Parathyroid adenoma (tissue), 2 donors: Measurements from ENCODE around the gene ST14.

Experiments
- H2AFZ ChIP-seq: fragments of 300-600 bp; sonication (generic); one replicate; pipeline ENCODE4 v1.7.0; 2017; ENCODE audit warnings: antibody characterized with exemption, mild to moderate bottlenecking
- H3K27ac ChIP-seq: fragments of 300-600 bp; sonication (generic); one replicate; pipeline ENCODE4 v1.7.0; 2017
- H3K27me3 ChIP-seq: fragments of 300-600 bp; sonication (generic); one replicate; pipeline ENCODE4 v1.7.0; 2017; ENCODE audit warnings: low read length; ENCODE audit not compliant: control insufficient read depth, insufficient read depth
- H3K36me3 ChIP-seq: fragments of 300-600 bp; sonication (generic); one replicate; pipeline ENCODE4 v1.7.0; 2017; ENCODE audit warnings: low read length; ENCODE audit not compliant: control insufficient read depth, insufficient read depth
- H3K4me1 ChIP-seq: fragments of 300-600 bp; sonication (generic); one replicate; pipeline ENCODE4 v1.7.0; 2017; ENCODE audit warnings: control low read depth
- H3K4me2 ChIP-seq: fragments of 300-600 bp; sonication (generic); one replicate; pipeline ENCODE4 v1.7.0; 2017; ENCODE audit warnings: low read length
- H3K4me3 ChIP-seq: fragments of 300-600 bp; sonication (generic); one replicate; pipeline ENCODE4 v1.7.0; 2017; ENCODE audit warnings: low read depth, low read length
- H3K79me2 ChIP-seq: fragments of 300-600 bp; sonication (generic); one replicate; pipeline ENCODE4 v1.7.0; 2017; ENCODE audit warnings: control low read depth
- H3K9ac ChIP-seq: fragments of 300-600 bp; sonication (generic); one replicate; pipeline ENCODE4 v1.7.0; 2017; ENCODE audit warnings: mild to moderate bottlenecking
- H3K9me3 ChIP-seq: fragments of 300-600 bp; sonication (generic); one replicate; pipeline ENCODE4 v1.7.0; 2017; ENCODE audit warnings: low read length; ENCODE audit not compliant: control insufficient read depth
- TF ChIP-seq, protein P1 (sequence below): fragments of 300-600 bp; sonication (generic); IDR thresholded peaks from one replicate; pipeline ENCODE4 v1.7.0; 2017; ENCODE audit warnings: antibody characterized with exemption, mild to moderate bottlenecking
- donor health status: primary hyperparathyroidism.

The ST14 gene

DNA sequence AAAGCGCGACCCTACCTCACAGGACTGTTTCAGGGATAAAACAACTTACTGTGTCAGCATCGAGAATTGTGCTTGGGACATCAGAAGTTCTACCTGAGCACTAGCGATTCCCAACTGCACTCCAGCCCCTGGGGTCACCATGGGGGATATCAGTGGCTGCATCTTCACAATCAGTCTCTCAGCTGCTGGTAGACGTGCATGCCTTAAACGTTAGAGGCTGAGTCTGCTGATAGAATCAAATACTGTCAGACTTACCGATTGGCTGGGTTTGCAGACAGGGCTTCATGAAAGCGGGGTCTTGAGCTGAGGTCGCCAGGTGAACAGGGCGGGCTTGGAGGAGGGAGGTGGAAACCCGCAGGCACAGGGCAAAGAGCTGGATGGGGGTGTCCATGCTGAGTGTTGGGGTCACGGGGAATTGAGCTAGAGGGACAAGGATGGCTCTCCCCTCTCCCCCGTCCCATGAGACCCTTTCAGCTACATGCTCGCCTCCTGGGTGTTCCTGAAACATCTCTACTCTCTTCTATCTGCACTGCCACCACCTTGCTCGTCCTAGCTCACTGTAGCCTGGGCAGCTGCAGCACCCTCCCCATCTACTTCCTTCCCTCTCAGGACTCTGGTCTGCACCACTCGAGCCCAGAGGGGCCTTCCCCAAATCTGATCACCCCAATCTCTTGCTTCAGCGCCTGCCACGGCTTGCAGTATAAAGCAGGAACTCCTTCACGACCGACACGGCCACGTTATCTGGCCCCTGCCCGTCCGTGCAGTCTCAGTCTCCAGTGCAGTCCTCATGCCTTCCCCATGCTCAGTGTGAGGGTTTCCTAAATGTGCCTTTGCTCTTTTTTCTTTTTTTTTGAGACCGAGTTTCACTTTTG, 43.5 kb downstream of the ST14 start:
- Histone ChIP-seq H3K27ac (no peak overlapping the region), H3K9me3 (no peaks in the 10 kb centered on the region), H3K9ac (no peak overlapping the region), H3K4me1 (no peaks in the 10 kb centered on the region), H3K4me3 (no peak overlapping the region), H2AFZ (no peak overlapping the region), H3K36me3 (no peaks in the 10 kb centered on the region), H3K79me2 (no peaks in the 10 kb centered on the region), H3K4me2 (no peak overlapping the region), H3K27me3 (no peaks in the 10 kb centered on the region)
- TF ChIP-seq, protein P1, sequence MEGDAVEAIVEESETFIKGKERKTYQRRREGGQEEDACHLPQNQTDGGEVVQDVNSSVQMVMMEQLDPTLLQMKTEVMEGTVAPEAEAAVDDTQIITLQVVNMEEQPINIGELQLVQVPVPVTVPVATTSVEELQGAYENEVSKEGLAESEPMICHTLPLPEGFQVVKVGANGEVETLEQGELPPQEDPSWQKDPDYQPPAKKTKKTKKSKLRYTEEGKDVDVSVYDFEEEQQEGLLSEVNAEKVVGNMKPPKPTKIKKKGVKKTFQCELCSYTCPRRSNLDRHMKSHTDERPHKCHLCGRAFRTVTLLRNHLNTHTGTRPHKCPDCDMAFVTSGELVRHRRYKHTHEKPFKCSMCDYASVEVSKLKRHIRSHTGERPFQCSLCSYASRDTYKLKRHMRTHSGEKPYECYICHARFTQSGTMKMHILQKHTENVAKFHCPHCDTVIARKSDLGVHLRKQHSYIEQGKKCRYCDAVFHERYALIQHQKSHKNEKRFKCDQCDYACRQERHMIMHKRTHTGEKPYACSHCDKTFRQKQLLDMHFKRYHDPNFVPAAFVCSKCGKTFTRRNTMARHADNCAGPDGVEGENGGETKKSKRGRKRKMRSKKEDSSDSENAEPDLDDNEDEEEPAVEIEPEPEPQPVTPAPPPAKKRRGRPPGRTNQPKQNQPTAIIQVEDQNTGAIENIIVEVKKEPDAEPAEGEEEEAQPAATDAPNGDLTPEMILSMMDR, result no peak

DNA sequence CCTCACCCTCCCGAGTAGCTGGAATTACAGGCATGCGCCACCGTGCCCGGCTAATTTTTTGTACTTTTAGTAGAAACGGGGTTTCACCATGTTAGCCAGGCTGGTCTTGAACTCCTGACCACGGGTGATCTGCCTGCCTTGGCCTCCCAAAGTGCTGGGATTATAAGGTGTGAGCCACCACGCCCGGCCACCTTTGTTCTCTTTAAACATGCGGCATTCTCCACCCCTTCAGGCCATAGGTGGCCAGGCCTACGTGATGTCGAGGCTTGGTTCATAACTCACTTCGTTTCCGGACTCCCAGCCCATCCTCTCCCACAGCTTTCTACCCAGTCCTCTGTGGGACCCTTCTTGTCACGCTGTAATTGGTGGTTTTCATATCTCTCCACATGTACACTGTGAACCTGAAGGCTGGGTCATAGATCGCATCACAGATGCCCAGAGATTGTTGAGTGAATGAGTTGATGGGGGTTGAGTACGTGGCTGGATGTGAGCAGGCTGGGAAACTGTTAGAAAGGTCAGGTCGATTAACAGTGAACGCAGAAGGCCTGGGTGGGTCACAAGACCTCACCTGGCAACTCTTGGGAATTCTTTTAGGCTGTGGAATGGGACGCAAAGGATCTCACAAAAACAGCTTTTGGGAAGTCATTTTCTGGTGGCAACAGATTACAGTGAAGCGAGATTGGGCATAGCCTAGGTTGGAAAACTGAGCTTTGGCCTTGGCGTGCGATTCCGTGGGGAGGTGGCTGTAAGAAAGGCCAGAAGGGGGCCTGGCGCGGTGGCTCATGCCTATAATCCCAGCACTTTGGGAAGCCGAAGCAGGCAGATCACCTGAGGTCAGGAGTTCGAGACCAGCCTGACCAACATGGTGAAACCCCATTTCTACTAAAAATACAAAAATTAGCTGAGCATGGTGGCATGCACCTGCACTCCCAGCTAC, 44.5 kb downstream of the ST14 start:
- H3K9ac ChIP-seq, result no peak overlapping the region
- H3K79me2 ChIP-seq, result no peaks in the 10 kb centered on the region
- no peaks in the 10 kb centered on the region for H3K27me3 ChIP-seq
- no peaks in the 10 kb centered on the region for H3K9me3 ChIP-seq
- no peaks in the 10 kb centered on the region for H3K36me3 ChIP-seq
- no peak overlapping the region for H3K4me2 ChIP-seq
- no peak overlapping the region for H3K4me3 ChIP-seq
- TF ChIP-seq, protein P1, result no peak
- no peak overlapping the region for H3K27ac ChIP-seq
- H2AFZ ChIP-seq, result no peak overlapping the region
- H3K4me1 ChIP-seq, result no peaks in the 10 kb centered on the region

DNA sequence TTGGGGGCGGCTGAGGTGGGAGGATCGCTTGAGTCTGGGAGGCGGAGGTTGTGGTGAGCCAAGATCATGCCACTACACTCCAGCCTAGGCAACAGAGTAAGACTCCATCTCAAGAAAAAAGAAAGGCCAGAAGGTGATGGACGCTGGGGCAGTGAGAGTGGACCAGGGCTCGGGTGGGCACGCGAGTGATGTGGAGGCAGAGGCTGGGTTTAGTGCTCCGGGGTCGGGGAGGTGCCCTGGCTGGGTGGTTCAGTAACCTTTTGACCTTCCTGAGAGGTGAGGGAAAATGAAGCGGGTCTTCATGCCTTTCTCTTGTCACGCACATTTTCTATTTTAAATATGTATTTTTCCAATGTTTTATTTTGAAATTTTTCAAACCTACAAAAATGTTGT, 45.1 kb downstream of the ST14 start:
- Histone ChIP-seq H3K4me2 (no peak overlapping the region), H3K27ac (no peak overlapping the region), H3K9me3 (no peaks in the 10 kb centered on the region), H3K4me1 (no peaks in the 10 kb centered on the region), H3K27me3 (no peaks in the 10 kb centered on the region), H3K4me3 (no peak overlapping the region), H3K9ac (no peak overlapping the region), H3K79me2 (no peaks in the 10 kb centered on the region), H2AFZ (no peak overlapping the region), H3K36me3 (no peaks in the 10 kb centered on the region)
- TF ChIP-seq, protein P1, result no peak

DNA sequence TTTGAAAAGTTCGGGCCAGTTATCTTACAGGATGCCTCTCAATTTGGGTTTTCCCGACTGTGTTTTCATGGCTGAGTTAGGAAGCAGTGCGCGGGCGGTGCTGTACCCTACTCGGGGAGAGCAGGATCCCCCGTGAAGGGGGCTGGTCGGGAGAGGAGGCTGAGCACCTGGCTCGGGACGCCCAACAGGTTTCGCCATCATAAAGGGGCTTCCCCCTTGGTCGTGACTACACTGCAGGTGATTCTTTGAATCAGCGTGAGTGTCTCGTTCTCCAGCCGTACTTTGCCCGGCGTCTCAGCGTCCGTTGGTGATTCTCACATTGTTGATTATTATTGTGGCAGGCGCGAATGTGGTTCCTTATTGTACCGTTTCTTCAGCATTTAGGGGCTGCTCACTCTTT, 46.6 kb downstream of the ST14 start:
- H3K4me3 ChIP-seq, result no peak overlapping the region
- H3K27ac ChIP-seq, result no peak overlapping the region
- no peaks in the 10 kb centered on the region for H3K9me3 ChIP-seq
- H3K27me3 ChIP-seq, result no peaks in the 10 kb centered on the region
- TF ChIP-seq, protein P1, result no peak
- H3K36me3 ChIP-seq, result no peaks in the 10 kb centered on the region
- H3K4me2 ChIP-seq, result no peak overlapping the region
- no peaks in the 10 kb centered on the region for H3K79me2 ChIP-seq
- no peaks in the 10 kb centered on the region for H3K4me1 ChIP-seq
- H2AFZ ChIP-seq, result no peak overlapping the region
- no peak overlapping the region for H3K9ac ChIP-seq
